ENCODE measurements around the gene DAPK3.
"Not testable (repeated sequence)": the region's sequence is repeated elsewhere in the genome, so short reads cannot be mapped to it uniquely, and the experiment has no call there.

Gene DAPK3

DNA sequence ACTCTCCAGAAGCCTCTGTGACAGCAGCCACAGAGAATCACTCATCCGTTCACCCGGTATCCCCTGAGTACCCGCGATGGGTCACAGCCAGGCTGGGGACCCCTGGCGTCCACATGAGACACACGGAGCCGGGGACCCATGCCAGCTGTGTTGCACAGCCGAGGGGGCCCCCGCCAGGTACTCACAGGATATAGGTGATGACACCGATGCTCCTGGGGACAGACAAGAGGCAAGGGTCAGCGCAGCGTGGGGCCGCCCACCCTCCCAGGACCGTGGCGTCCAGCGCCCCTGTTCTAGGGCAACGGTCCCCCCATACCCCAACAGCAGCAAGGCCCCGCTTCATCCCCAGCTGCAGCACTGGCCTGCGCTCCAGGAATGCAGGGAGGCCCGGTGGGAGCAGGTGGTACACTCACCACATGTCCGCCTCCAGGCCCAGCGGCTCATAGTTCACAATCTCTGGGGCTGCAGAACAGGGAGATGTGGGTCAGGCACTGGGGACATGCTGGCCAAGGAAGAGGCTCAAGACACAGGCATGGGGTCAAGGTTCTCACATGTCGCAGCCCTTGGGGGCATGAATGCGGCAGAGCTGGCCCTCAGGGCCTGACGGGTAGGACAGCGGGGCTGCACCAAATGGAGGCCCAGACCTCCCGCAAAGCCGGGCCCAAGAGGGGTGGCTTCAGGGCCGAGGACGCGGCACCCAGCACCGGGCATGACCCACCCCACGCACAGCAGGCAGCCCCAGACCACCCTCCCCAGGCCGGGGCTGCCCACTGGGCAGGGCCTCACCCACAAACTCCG is 7.2 kb downstream of the DAPK3 start:
- intact Hi-C loops (cut with micrococcal nuclease) = no loop called here
- peaks cover 100% of the 10 kb centered on the region for H3K36me3 Mint-ChIP-seq (ENCODE audit: low read depth)
- H3K27ac Mint-ChIP-seq = no peak overlapping the region
- H3K9me3 Mint-ChIP-seq = no peaks in the 10 kb centered on the region
- H3K4me1 Mint-ChIP-seq (ENCODE audit: low read depth) = peaks cover 8% of the 10 kb centered on the region
- H3K4me3 Mint-ChIP-seq = no peak overlapping the region
- H3K27me3 Mint-ChIP-seq = no peaks in the 10 kb centered on the region

DNA sequence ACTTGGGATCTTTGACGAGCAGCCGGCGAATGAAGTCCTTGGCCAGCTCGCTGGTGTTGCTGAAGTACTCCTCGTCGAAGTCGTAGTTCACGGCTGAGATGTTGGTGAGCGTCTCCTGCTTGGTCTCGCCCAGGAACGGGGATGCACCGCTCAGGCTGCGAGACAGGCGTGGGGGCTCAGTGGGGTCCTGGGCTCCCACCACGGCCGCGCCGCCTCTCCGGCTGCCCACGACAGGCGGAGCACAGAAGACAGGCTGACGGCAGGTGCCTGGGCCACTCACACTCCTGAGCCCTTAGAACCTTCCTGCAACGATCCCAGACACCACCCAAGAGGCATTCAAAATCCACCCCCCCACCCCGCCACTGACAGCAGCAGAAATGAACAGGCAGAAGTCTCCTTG is 9.9 kb downstream of the DAPK3 start:
- no peak overlapping the region for H3K27ac Mint-ChIP-seq
- no peaks in the 10 kb centered on the region for H3K27me3 Mint-ChIP-seq
- peaks cover 100% of the 10 kb centered on the region for H3K36me3 Mint-ChIP-seq (ENCODE audit: low read depth)
- no peaks in the 10 kb centered on the region for H3K4me1 Mint-ChIP-seq (ENCODE audit: low read depth)
- H3K4me3 Mint-ChIP-seq = no peak overlapping the region
- H3K9me3 Mint-ChIP-seq = no peaks in the 10 kb centered on the region
- intact Hi-C loops (cut with micrococcal nuclease) = no loop called here

- Mint-ChIP-seq H3K27me3 (no peaks in the 10 kb centered on the region), H3K4me3 (no peak overlapping the region), H3K4me1 (ENCODE audit: low read depth) (no peaks in the 10 kb centered on the region), H3K9me3 (no peaks in the 10 kb centered on the region), H3K36me3 (ENCODE audit: low read depth) (peaks cover 93% of the 10 kb centered on the region), H3K27ac (no peak overlapping the region)
- intact Hi-C loops (cut with micrococcal nuclease) = no loop called here
These were observed 11.2 kb downstream of the DAPK3 start for GRCh38 chr19:3959766-3960131.

DNA sequence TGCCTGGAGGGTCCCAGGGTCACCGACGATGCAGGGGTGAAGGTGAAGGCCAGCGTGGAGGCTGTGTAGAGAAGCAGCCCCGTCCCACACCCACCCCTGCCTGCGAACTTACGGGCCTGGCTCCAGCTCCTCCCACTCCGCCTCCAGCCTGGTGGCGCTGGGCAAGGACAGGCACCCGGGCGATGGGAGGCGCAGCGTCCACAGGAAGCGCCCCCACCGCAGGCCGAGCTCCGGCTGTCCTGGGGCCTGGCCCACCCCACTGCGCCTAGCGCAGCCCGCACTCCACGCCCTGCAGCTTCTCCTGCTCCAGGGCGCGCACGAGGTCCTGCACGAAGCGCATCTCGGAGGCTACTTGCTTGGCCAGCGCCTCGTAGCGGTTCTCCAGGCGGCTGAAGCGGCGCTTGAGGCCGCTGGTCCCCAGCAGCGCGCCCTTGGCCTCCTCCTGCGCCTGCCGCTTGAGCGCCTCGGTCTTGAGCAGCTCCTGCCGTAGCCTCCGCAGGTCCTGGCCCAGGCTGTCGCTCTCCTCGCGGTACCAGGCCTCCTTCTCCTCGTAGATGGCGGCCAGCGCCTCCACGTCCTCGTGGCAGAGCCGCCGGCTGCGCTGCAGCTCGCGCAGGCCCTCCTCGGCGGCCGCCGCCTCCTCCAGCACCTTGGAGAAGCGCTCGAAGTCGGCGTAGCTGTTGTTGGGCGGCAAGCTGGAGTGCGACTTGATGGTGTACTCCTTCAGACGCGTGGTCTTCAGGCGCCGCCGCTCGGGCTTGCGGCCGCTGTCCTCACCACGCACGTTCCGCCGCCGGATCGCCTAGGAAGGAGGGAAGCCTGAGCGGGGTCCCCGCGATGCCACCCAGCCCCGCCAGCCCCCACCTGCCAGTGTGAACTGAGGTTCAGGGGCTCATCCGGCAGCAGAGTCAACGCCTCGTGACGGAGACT is 11.8 kb downstream of the DAPK3 start:
- Mint-ChIP-seq H3K36me3 (ENCODE audit: low read depth) (peaks cover 87% of the 10 kb centered on the region), H3K4me3 (no peak overlapping the region), H3K9me3 (no peaks in the 10 kb centered on the region), H3K27ac (no peak overlapping the region), H3K27me3 (no peaks in the 10 kb centered on the region), H3K4me1 (ENCODE audit: low read depth) (no peaks in the 10 kb centered on the region)
- intact Hi-C loops (cut with micrococcal nuclease) = no loop called here

GRCh38 chr19:3955688-3956087 is 15.2 kb downstream of the DAPK3 start:
- H3K4me3 Mint-ChIP-seq = no peak overlapping the region
- H3K9me3 Mint-ChIP-seq = no peaks in the 10 kb centered on the region
- peaks cover 11% of the 10 kb centered on the region for H3K27me3 Mint-ChIP-seq
- no peak overlapping the region for H3K27ac Mint-ChIP-seq
- H3K36me3 Mint-ChIP-seq (ENCODE audit: low read depth) = peaks cover 53% of the 10 kb centered on the region
- intact Hi-C loops (cut with micrococcal nuclease) = no loop called here
- H3K4me1 Mint-ChIP-seq (ENCODE audit: low read depth) = peaks cover 15% of the 10 kb centered on the region

DNA sequence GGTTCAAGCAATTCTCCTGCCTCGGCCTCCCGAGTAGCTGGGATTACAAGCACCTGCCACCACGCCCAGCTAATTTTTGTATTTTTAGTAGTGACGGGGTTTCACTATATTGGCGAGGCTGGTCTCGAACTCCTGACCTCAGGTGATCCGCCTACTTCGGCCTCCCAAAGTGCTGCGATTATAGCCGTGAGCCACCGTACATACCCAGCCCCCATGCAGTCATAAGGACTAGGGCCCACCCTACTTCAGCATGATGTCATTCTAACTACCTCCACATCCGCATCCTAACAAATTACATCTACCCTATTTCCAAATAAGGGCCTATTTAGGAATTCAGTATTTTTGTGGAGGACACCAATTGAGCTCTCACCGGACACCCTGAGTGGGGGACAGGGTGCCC is 15.6 kb downstream of the DAPK3 start:
- Mint-ChIP-seq H3K36me3 (ENCODE audit: low read depth) (peaks cover 49% of the 10 kb centered on the region), H3K27me3 (peaks cover 13% of the 10 kb centered on the region), H3K4me1 (ENCODE audit: low read depth) (peaks cover 15% of the 10 kb centered on the region)
- H3K4me3 Mint-ChIP-seq; H3K27ac Mint-ChIP-seq; intact Hi-C loops (cut with micrococcal nuclease); H3K9me3 Mint-ChIP-seq: not testable (repeated sequence)

GRCh38 chr19:3954107-3954506 is 16.8 kb downstream of the DAPK3 start:
- Mint-ChIP-seq H3K9me3 (no peaks in the 10 kb centered on the region), H3K36me3 (ENCODE audit: low read depth) (peaks cover 37% of the 10 kb centered on the region), H3K27ac (no peak overlapping the region), H3K27me3 (peaks cover 13% of the 10 kb centered on the region), H3K4me1 (ENCODE audit: low read depth) (peaks cover 15% of the 10 kb centered on the region), H3K4me3 (no peak overlapping the region)
- intact Hi-C loops (cut with micrococcal nuclease) = no loop called here

DNA sequence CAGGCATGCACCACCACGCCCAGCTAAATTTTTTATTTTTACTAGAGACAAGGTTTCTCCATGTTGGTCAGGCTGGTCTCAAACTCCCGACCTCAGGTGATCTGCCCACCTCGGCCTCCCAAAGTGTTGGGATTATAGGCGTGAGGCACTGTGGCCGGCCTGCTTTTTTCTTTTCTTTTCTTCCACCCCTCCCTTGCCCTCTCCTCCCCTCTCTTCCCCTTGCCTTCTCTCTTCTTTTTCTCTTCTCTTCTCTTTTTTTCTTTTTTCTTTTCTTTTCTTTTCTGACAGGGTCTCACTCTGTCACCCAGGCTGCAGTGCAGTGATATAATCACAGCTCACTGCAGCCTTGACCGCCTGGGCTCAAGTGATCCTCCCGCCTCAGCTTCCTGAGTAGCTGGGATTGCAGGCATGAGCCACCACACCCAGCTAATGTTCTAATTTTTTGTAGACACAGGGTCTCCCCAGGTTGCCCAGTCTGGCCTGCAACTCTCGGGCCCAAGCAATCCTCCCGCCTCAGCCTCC is 18.1 kb downstream of the DAPK3 start:
- intact Hi-C loops (cut with micrococcal nuclease); H3K27ac Mint-ChIP-seq; H3K4me3 Mint-ChIP-seq; H3K9me3 Mint-ChIP-seq: not testable (repeated sequence)
- Mint-ChIP-seq H3K36me3 (ENCODE audit: low read depth) (peaks cover 24% of the 10 kb centered on the region), H3K4me1 (ENCODE audit: low read depth) (peaks cover 15% of the 10 kb centered on the region), H3K27me3 (peaks cover 13% of the 10 kb centered on the region)

GRCh38 chr19:3950871-3951861 is 19.7 kb downstream of the DAPK3 start:
- Mint-ChIP-seq H3K36me3 (ENCODE audit: low read depth) (peaks cover 8% of the 10 kb centered on the region), H3K27me3 (peaks cover 15% of the 10 kb centered on the region), H3K27ac (peak overlapping the region; percentile 60), H3K4me3 (peak overlapping the region; percentile 60), H3K9me3 (no peaks in the 10 kb centered on the region), H3K4me1 (ENCODE audit: low read depth) (peaks cover 15% of the 10 kb centered on the region)
- intact Hi-C loops (cut with micrococcal nuclease) = no loop called here

- Mint-ChIP-seq H3K27ac (no peak overlapping the region), H3K27me3 (peaks cover 15% of the 10 kb centered on the region), H3K4me1 (ENCODE audit: low read depth) (peaks cover 15% of the 10 kb centered on the region), H3K4me3 (no peak overlapping the region), H3K9me3 (no peaks in the 10 kb centered on the region), H3K36me3 (ENCODE audit: low read depth) (no peaks in the 10 kb centered on the region)
- intact Hi-C loops (cut with micrococcal nuclease) = no loop called here
These were observed 20.7 kb downstream of the DAPK3 start for GRCh38 chr19:3949997-3950859.

- Mint-ChIP-seq H3K27me3 (peaks cover 15% of the 10 kb centered on the region), H3K9me3 (no peaks in the 10 kb centered on the region), H3K4me3 (no peak overlapping the region), H3K4me1 (ENCODE audit: low read depth) (peaks cover 18% of the 10 kb centered on the region), H3K36me3 (ENCODE audit: low read depth) (no peaks in the 10 kb centered on the region), H3K27ac (no peak overlapping the region)
- intact Hi-C loops (cut with micrococcal nuclease) = no loop called here
These were observed 21.6 kb downstream of the DAPK3 start for GRCh38 chr19:3949294-3949693.

- H3K27ac Mint-ChIP-seq; intact Hi-C loops (cut with micrococcal nuclease); H3K4me3 Mint-ChIP-seq; H3K36me3 Mint-ChIP-seq (ENCODE audit: low read depth); H3K9me3 Mint-ChIP-seq: not testable (repeated sequence)
- Mint-ChIP-seq H3K27me3 (peaks cover 15% of the 10 kb centered on the region), H3K4me1 (ENCODE audit: low read depth) (peaks cover 24% of the 10 kb centered on the region)
These were observed 23.5 kb downstream of the DAPK3 start for GRCh38 chr19:3947316-3947933.
